HG03565 (cell line): ENCODE measurements around the gene PEAR1.

Source experiments
- ATAC-seq: cut with Tn5 transposase; IDR thresholded peaks from one replicate; pipeline ENCODE4 v1.9.1; 2021; ENCODE audit warnings: mild to moderate bottlenecking, moderate library complexity; ENCODE audit not compliant: unreplicated experiment

The PEAR1 gene

DNA sequence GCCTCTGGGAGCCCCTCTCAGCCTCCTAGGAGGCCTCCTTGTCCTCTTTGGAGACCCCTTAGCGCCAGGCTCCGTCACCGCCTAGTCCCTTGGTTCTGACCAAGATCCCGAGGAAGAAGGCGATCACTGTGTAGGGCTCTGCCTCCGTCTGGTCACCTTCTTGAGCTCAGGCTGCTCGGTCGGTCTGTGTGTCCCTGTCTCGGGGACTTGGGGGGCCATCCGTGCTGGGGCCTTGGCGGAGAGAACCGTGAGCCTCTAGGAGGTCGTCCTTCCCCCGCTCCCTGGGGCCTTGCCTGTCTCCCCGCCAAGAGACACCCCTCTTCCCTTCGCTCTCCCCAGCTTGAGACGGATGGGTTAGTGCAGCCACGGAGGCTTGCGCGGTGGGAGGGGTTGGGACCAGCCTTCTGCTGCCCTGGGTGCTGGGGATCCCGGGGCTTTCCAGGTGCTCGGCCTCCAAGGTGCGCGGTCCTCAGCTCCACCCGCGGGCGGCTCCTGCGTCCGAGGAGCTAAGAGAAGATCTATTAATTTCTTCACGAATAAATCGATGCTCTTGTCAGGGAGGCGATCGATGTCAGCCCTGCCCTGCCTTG lies 33.9 kb upstream of the PEAR1 start:
- no peak for ATAC-seq

DNA sequence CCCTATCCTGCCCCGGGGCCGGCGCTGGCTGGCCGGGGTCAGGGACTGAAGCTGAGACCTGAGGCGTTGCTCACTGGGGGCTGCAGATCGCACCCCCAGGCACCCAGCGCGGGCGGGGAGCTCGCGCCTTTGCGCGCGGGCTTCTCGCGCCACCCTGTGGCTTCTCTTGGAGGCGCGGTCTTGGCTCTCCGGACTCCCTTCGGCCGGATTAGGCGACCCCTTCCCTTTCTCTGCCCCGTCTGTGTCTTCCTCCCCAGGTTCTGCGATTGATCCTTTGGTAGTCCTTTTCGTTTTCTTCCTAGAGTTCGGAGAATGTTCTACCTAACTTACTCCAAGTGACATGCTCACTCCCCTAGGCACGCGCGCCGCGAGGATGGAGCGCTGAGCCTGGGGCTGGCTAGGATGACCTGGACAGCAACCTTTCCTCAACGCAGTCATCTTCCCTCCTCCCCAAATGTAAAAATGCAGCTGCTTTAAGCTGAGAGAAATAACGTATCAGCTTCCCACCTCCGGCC lies 33.3 kb upstream of the PEAR1 start:
- ATAC-seq: no peak

DNA sequence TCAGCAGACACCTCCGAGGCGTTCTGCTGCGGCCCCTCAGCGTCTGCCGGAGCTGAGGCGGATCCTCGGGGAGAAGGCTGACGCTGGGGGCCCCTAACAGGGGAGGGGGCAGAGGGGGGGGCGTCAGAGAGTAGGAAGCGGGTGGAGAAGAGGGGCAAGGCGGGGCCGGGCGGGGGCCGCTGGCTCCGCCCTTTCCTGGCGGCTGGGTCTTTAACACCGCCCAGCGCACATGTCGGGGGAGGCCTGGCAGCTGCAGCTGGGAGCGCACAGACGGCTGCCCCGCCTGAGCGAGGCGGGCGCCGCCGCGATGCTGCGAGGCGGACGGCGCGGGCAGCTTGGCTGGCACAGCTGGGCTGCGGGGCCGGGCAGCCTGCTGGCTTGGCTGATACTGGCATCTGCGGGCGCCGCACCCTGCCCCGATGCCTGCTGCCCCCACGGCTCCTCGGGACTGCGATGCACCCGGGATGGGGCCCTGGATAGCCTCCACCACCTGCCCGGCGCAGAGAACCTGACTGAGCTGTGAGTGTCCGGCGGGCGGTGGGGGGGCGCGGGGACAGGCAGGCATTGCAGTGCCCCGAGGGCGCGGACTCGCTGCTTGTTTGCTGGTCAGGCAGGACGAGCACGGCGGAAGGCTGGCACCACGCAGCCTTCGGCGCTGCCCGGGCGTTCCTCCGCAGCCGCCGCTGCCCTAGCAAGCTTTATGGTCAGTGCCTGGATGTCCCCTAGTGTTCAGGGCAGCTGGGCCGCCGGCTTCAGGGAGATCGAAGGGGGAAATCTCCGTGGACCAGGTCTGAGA lies 32.7 kb upstream of the PEAR1 start, which contains the start of gene NTRK1:
Gene NTRK1, plus strand, starts transcription at position 238 of the 796 bp plus-strand sequence. Its CDS starts 70 bp downstream, at position 308.
- no peak for ATAC-seq

DNA sequence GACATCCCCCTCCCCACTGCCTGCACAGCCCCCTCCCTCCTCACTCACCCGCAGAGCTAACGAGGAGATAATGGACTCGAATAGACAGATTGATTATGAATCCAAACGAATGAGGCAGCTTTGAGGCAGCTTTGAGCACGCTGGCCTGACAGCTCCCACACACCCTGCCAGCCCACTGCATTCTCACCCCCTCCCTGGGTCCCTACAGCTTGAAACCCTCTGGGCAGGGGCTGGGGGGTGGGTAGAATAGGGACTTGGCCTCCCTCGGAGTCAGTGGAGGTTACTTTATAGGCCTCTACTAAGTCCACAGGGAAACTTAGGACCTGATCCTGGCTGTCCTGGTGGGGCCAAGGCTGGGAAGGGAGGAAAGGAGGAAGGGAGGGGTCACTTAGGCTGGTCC lies 30.9 kb upstream of the PEAR1 start:
- ATAC-seq: no peak

DNA sequence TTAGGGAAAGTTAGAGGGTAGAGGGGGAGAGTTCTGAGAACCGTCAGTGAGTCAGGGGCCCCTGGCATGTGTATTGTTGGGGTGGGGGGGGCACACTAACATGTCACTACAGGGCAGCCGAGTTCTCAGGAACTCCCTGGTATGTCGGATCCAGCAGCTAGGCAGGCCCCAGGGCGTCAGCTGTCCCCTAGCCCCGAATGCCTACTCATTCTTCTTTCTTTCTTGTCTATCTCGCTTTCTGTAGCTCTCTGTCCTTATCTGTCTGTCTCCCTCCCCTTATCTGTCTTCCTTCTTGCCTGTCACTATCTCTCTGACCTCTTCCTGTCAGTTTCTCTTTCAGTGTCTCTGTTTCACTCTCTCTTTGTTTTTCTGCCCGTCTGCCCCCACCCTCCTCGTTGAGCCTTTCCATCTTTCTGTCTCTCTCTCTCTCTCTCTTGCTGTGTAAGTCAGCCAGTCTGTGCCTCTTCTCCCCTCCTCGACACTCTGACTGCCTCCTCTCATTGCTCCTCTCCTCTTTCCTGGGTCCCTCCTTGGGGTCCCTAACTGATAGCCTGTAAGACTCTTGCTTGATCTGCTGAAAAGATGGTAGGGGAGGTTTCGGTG lies 30.4 kb upstream of the PEAR1 start:
- ATAC-seq: no peak

DNA sequence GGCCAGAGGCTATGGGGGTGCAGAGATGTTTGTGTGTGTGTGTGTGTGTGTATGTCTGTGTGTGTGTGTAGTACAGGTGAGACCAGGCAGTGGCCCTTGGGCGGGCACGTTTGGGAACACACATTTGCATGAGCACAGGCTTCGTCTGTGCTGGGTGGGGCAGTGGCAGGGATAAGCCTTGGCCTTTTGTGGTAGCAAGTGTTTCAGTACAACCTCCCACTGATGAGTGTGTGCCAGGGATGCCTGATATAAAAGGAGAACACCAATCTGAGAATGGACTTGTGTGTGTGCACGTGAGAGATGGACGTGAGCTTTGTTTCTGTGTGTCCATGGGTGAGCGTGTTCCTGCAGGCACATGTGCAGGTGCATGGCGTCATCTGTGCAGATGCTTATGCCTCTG lies 29.9 kb upstream of the PEAR1 start:
- ATAC-seq: no peak

DNA sequence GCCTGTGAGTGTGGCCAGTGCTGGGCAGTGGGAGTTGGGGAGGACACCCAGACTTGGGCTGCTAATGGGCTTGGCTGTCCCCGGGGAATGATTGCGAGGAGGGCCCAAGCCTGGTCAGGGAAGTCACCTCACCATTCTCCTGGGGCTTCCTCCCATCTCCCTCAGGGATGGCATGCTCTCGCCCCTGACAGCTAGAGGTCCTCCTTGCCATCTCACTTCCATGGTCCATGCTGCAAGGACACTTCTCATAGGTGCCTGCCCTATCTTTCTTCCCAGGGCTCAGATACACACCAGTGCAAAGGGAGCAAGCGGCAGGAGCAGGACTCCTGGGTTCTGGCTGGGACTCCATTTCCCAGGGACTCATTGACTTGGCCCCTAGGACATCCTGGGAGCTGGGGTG lies 28.7 kb upstream of the PEAR1 start:
- no peak for ATAC-seq

DNA sequence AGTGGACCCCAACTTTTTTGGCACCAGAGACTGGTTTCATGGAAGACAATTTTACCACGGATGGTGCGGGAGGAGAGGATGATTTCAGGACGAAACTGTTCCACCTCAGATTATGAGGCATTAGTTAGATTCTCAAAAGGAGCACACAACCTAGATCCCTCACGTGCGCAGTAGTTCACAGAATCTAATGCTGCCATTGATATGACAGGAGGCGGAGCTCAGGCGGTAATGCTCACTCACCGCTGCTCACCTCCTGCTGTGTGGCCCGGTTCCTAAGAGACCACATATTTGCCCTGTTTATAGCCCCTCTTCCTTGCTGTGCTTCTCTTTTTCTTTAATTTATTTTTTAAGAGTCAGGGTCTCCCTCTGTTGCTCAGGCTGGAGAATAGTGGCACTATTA lies 28.3 kb upstream of the PEAR1 start:
- no peak for ATAC-seq

DNA sequence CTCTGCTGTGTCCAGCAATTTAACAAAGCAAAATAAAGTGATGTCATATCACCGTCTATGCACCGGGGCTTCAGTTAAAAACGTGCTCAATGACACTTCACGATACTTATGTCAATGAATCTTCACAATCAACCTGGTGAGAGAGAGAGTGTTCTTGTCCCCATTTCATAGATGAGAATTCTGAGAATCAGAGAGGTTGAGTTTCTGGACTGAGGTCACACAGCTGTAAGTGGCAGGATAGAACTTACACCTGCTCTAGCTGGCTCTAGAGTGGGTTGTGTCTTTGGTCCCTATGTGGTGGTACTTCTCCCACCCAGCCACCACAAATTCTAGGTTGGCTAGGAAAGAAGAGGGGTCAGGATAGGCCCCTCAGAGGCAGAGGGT lies 27.7 kb upstream of the PEAR1 start:
- ATAC-seq: no peak

DNA sequence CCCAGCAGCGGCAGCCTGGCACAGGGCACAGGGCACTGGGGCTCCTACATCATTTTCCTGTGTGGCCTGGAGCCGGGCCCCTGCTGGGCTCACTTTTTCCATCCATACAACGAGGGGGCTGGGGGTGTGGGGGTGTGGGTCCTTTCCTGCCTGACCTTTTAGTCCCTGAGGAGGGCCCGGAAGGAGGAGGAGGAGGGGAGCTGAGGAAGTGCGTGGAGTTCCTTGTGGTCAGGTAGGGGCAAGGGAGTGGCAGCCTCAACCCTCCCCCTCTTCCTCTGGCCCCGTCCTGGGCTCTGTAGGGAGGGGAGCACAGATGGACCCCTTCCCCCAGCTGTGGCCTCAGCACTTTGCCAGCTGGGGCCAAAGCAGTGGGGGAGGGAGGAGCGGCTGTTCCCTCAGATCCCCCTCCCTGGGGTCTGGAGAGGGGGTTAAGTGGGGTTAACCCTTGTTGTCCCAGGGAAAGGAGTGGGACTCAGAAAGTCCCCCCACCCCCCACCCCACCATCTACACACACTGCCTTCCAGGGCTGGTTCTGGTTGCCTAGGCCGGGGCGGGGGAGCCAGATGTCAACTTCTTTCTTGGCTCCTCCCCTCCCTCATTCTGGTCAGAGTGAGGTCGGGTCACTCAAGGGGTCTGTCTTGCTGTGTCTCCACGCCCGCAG lies 27.1 kb upstream of the PEAR1 start:
- ATAC-seq: no peak

DNA sequence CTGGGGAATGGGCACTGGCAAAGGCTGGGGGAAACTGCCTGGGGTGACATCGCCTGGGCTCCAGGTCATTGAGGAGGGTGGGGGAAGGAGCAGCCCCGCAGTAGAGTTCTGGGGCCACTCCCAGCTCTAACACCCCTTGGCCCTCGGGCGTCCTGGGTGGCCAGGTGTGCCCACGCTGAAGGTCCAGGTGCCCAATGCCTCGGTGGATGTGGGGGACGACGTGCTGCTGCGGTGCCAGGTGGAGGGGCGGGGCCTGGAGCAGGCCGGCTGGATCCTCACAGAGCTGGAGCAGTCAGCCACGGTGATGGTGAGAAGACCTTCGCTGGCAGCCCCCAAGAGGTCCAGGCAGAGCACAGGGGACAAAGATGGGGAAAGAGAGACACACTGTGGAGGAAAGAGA lies 25.2 kb upstream of the PEAR1 start:
- ATAC-seq: no peak

DNA sequence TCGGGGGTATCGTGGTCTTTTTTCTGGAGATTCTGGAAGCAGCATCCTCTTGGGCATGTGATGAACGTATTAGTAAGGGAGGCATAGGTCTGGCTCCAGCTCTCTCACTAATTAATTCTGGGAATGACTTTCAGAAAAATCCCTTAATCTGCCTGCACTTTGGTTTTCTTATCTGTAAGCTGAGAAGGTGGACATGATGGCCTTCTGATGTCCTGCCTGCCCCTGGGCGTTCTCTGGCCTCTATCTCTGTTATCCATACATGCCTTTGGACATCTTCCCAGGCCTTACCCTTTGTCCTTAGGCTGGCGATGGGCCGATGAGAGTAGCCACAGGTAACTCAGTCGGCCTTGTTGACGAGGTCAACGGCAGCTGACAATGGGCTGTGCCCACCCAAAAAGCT lies 24.1 kb upstream of the PEAR1 start:
- ATAC-seq: no peak

DNA sequence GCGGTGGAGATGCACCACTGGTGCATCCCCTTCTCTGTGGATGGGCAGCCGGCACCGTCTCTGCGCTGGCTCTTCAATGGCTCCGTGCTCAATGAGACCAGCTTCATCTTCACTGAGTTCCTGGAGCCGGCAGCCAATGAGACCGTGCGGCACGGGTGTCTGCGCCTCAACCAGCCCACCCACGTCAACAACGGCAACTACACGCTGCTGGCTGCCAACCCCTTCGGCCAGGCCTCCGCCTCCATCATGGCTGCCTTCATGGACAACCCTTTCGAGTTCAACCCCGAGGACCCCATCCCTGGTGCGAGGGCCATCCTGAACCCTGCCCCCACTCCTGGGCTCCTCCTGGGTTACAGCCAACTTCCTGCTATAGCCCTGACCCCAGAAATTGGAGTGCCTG lies 19.9 kb upstream of the PEAR1 start:
- no peak for ATAC-seq

DNA sequence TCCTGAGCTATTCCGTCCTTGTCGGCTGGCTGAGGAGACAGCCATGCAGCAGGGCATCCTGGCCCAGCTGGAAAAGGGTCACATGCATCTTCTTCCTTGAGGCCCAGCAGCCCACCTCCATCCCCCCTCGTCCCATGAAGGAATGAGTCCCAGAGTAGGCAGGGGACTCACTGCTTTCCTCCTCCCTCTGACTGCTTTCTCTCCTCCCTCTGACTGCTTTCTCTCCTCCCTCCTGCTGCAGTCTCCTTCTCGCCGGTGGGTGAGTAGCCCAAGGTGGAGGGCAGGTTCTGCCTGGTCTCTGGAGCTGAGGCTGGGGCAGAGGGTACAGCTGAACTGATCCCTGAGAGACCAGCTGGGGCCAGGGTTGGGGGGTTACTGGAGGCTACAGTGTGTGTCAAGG lies 19.4 kb upstream of the PEAR1 start:
- ATAC-seq: no peak

DNA sequence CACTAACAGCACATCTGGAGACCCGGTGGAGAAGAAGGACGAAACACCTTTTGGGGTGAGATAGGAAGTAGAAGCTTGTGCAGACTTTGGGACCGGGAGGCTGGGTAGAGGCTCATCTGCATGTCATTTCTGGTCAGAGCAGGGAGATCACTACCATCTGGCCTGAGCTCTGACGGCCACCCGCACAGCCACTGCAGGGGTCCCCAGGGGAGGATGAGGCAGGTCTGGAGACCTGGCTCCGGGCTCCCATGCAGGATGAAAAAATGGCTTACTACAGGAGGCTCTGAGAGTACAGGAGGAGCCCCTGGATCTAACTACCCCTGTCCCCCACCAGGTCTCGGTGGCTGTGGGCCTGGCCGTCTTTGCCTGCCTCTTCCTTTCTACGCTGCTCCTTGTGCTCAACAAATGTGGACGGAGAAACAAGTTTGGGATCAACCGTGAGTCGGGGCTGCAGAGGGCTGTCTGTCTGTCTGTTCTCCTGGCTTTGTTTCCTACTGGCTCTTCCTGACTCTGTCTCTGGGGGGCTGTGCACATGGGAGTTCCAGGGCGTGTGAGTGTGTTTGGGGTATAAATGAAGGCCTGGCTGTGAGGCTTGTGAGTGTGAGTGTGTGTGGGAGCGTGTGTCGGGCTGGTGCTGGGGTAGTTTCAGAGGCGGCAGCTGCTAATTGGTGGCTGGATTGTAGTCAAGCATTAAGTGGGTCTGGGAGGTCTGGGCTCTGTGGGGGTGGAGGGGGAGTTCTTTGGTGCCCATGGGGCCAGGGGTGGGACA lies 18.8 kb upstream of the PEAR1 start:
- no peak for ATAC-seq

DNA sequence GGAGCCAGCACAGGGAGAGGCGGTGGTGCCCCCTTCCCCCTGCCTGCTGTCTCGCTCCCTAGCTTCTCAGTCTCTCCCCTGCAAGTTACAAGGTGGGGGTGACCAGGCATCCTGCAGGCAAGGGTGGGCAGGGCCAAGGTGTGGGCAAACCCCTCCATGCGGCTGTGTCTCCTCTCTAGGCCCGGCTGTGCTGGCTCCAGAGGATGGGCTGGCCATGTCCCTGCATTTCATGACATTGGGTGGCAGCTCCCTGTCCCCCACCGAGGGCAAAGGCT lies 18.2 kb upstream of the PEAR1 start:
- no peak for ATAC-seq

DNA sequence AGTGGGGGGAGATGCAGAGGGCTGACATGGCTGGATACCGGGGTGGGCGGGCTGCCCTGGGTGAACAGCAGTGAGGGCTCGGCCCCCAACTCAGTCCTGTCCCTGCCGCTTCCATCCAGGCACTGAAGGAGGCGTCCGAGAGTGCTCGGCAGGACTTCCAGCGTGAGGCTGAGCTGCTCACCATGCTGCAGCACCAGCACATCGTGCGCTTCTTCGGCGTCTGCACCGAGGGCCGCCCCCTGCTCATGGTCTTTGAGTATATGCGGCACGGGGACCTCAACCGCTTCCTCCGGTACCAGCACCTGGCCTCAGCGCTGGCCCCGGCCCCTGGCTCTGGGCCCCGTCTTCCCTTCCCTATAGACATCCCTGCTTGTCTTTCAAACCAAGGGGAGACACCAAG lies 17.2 kb upstream of the PEAR1 start:
- ATAC-seq: no peak

DNA sequence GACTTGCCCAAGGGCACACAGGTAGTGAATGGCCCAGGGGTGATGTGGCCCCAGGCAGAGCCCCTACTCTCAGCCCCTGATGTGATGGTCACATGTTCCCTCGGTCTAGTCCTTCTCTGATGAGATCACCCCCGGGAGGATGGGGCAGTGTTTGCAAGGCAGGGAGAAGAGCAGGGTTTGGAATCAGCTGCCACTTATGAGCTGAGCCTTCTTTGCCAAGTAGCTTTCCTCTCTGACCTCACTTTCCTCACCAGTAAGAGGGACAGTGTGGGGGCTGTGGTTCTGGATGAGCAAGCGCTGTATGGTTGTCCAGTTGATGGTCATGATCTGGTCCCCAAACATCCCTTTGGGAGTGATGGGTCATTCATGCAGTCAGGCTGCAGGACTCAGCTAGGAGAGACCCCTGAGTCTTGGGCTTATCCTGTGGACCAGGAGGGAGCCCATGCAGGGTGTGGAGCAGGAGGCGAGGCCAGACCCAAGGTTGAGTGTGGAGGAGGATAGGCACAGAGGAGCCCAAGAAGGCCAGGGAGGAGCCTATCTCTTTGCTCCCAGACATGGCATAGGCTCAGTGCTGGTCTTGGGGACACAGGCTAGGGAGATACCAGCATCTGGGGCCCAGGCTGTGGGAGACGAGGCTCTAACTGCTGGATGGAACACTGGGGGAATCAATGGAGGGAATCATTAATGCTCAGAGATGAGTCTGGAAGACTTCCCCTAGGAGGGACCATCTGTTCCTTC lies 15.9 kb upstream of the PEAR1 start:
- ATAC-seq: no peak

DNA sequence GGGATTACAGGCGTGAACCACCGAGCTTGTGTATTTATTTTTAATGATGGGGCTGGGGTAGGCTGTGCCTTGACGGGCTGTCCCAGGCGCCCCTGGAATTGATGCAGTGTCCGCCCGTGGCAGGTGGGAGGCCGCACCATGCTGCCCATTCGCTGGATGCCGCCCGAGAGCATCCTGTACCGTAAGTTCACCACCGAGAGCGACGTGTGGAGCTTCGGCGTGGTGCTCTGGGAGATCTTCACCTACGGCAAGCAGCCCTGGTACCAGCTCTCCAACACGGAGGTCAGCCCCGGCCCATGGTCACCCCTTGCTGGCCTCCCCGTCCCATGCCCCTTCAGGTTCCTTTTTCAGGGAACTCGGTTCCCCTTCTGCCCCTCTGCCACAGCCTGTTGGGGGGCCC lies 13.6 kb upstream of the PEAR1 start:
- ATAC-seq: no peak

DNA sequence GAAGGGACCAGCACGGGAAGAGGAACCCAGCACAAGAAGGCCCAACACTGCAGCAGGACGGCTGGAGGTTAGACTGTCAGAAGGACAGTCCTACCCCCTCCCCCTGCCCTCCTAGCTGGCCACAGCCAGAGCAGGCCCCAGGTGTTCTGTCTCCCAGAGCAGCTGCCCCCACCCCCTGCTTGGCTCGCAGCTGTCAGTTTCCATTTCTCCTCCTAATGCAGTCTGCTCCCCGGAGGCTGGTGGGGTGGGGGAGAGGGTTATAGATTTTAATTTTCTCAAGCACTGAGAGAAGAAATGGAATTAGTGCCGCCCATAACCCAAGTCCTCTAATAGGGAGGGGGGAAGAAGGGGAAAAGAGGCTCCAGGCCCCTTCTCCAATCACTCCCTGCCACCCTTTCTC lies 13.0 kb upstream of the PEAR1 start:
- no peak for ATAC-seq
